HL-60 (cell line): ENCODE results near the gene NAT14.

Source experiments
- REST ChIP-seq: IDR thresholded peaks from 2 replicates; pipeline ENCODE4 v1.6.1; 2012; ENCODE audit warnings: low read depth; ENCODE audit not compliant: insufficient replicate concordance
- SPI1 ChIP-seq: IDR thresholded peaks from 2 replicates; pipeline ENCODE4 v1.6.1; 2012; ENCODE audit warnings: low read depth, mild to moderate bottlenecking, borderline replicate concordance
- TF ChIP-seq, protein P1 (sequence below): IDR thresholded peaks from one replicate; pipeline ENCODE4 v1.5.1; 2011; ENCODE audit warnings: low read length, control low read depth, inconsistent platforms; ENCODE audit not compliant: insufficient read depth

- TF ChIP-seq, protein P1, sequence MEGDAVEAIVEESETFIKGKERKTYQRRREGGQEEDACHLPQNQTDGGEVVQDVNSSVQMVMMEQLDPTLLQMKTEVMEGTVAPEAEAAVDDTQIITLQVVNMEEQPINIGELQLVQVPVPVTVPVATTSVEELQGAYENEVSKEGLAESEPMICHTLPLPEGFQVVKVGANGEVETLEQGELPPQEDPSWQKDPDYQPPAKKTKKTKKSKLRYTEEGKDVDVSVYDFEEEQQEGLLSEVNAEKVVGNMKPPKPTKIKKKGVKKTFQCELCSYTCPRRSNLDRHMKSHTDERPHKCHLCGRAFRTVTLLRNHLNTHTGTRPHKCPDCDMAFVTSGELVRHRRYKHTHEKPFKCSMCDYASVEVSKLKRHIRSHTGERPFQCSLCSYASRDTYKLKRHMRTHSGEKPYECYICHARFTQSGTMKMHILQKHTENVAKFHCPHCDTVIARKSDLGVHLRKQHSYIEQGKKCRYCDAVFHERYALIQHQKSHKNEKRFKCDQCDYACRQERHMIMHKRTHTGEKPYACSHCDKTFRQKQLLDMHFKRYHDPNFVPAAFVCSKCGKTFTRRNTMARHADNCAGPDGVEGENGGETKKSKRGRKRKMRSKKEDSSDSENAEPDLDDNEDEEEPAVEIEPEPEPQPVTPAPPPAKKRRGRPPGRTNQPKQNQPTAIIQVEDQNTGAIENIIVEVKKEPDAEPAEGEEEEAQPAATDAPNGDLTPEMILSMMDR: no peak
- TF ChIP-seq REST: no peak
- TF ChIP-seq SPI1: no peak
These were observed 41.5 kb downstream of the NAT14 start for GRCh38 chr19:55526216-55527196.
